ENCODE measurements around the gene LGALS14.

LGALS14 gene

GRCh38 chr19:39696387-39696786 is 7.9 kb upstream of the LGALS14 start:
- Histone ChIP-seq H3K79me1 (ENCODE audit: low read length) (no peaks in the 10 kb centered on the region), H3K36me3 (ENCODE audit: control insufficient read depth, insufficient read depth, low read length) (no peaks in the 10 kb centered on the region), H3K4ac (ENCODE audit: low read depth, low read length) (no peak overlapping the region), H3K23ac (ENCODE audit: low read length) (no peak overlapping the region), H3K4me1 (ENCODE audit: control insufficient read depth, low read depth, low read length) (no peaks in the 10 kb centered on the region), H3K27me3 (ENCODE audit: insufficient read depth, low read length, poor library complexity) (no peaks in the 10 kb centered on the region), H3K27ac (ENCODE audit: low read depth, low read length) (no peak overlapping the region), H3K4me2 (ENCODE audit: low read length) (no peak overlapping the region), H2BK5ac (ENCODE audit: low read length) (no peak overlapping the region), H3K9ac (ENCODE audit: low read length) (no peak overlapping the region), H4K5ac (ENCODE audit: low read length) (no peak overlapping the region), H3K56ac (ENCODE audit: low read length) (no peak overlapping the region), H3K4me3 (ENCODE audit: low read length) (no peak overlapping the region), H2BK15ac (replicated peaks; ENCODE audit: low read depth) (no peak overlapping the region), H4K8ac (ENCODE audit: low read depth, low read length) (no peak overlapping the region), H2AK5ac (ENCODE audit: low read length) (no peak overlapping the region), H3K18ac (ENCODE audit: low read length) (no peak overlapping the region), H2BK120ac (ENCODE audit: low read depth, low read length) (no peak overlapping the region), H3K79me2 (ENCODE audit: control insufficient read depth, insufficient read depth, low read length) (no peaks in the 10 kb centered on the region)
- WGBS (ENCODE audit: extremely low coverage, insufficient coverage, low lambda C conversion rate): no CpG with 5 or more reads among the region's 2 CpGs
- peak; percentile 64 for DNase-seq

GRCh38 chr19:39698535-39698934 is 5.7 kb upstream of the LGALS14 start:
- Histone ChIP-seq H3K27me3 (ENCODE audit: insufficient read depth, low read length, poor library complexity) (no peaks in the 10 kb centered on the region), H2BK15ac (replicated peaks; ENCODE audit: low read depth) (no peak overlapping the region), H2AK5ac (ENCODE audit: low read length) (no peak overlapping the region), H3K4ac (ENCODE audit: low read depth, low read length) (no peak overlapping the region), H3K79me1 (ENCODE audit: low read length) (no peaks in the 10 kb centered on the region), H3K79me2 (ENCODE audit: control insufficient read depth, insufficient read depth, low read length) (no peaks in the 10 kb centered on the region), H3K4me3 (ENCODE audit: low read length) (no peak overlapping the region), H3K4me2 (ENCODE audit: low read length) (no peak overlapping the region), H4K5ac (ENCODE audit: low read length) (no peak overlapping the region), H3K23ac (ENCODE audit: low read length) (no peak overlapping the region), H4K8ac (ENCODE audit: low read depth, low read length) (no peak overlapping the region), H3K56ac (ENCODE audit: low read length) (no peak overlapping the region), H3K18ac (ENCODE audit: low read length) (no peak overlapping the region), H2BK5ac (ENCODE audit: low read length) (no peak overlapping the region), H3K36me3 (ENCODE audit: control insufficient read depth, insufficient read depth, low read length) (no peaks in the 10 kb centered on the region), H3K27ac (ENCODE audit: low read depth, low read length) (no peak overlapping the region), H3K9ac (ENCODE audit: low read length) (no peak overlapping the region), H3K4me1 (ENCODE audit: control insufficient read depth, low read depth, low read length) (no peaks in the 10 kb centered on the region), H2BK120ac (ENCODE audit: low read depth, low read length) (no peak overlapping the region)
- no peak for DNase-seq

GRCh38 chr19:39701291-39701690 is 3.0 kb upstream of the LGALS14 start:
- no peak overlapping the region for H3K27ac ChIP-seq (ENCODE audit: low read depth, low read length)
- WGBS (ENCODE audit: extremely low coverage, insufficient coverage, low lambda C conversion rate): no CpG with 5 or more reads among the region's 5 CpGs
- H2AK5ac ChIP-seq (ENCODE audit: low read length): no peak overlapping the region
- H2BK5ac ChIP-seq (ENCODE audit: low read length): no peak overlapping the region
- H3K9ac ChIP-seq (ENCODE audit: low read length): no peak overlapping the region
- DNase-seq: no peak
- no peak overlapping the region for H3K4me3 ChIP-seq (ENCODE audit: low read length)
- H4K5ac ChIP-seq (ENCODE audit: low read length): no peak overlapping the region
- H3K56ac ChIP-seq (ENCODE audit: low read length): no peak overlapping the region
- H3K27me3 ChIP-seq (ENCODE audit: insufficient read depth, low read length, poor library complexity): no peaks in the 10 kb centered on the region
- H4K8ac ChIP-seq (ENCODE audit: low read depth, low read length): no peak overlapping the region
- H3K36me3 ChIP-seq (ENCODE audit: control insufficient read depth, insufficient read depth, low read length): no peaks in the 10 kb centered on the region
- no peaks in the 10 kb centered on the region for H3K79me2 ChIP-seq (ENCODE audit: control insufficient read depth, insufficient read depth, low read length)
- no peaks in the 10 kb centered on the region for H3K4me1 ChIP-seq (ENCODE audit: control insufficient read depth, low read depth, low read length)
- no peaks in the 10 kb centered on the region for H3K79me1 ChIP-seq (ENCODE audit: low read length)
- no peak overlapping the region for H3K4me2 ChIP-seq (ENCODE audit: low read length)
- no peak overlapping the region for H3K23ac ChIP-seq (ENCODE audit: low read length)
- H3K4ac ChIP-seq (ENCODE audit: low read depth, low read length): no peak overlapping the region
- no peak overlapping the region for H3K18ac ChIP-seq (ENCODE audit: low read length)
- no peak overlapping the region for H2BK15ac ChIP-seq (replicated peaks; ENCODE audit: low read depth)
- H2BK120ac ChIP-seq (ENCODE audit: low read depth, low read length): no peak overlapping the region

- Histone ChIP-seq H3K23ac (ENCODE audit: low read length) (no peak overlapping the region), H3K36me3 (ENCODE audit: control insufficient read depth, insufficient read depth, low read length) (no peaks in the 10 kb centered on the region), H4K8ac (ENCODE audit: low read depth, low read length) (no peak overlapping the region), H2BK120ac (ENCODE audit: low read depth, low read length) (no peak overlapping the region), H4K5ac (ENCODE audit: low read length) (no peak overlapping the region), H3K79me2 (ENCODE audit: control insufficient read depth, insufficient read depth, low read length) (no peaks in the 10 kb centered on the region), H3K56ac (ENCODE audit: low read length) (no peak overlapping the region), H3K4me2 (ENCODE audit: low read length) (no peak overlapping the region), H2AK5ac (ENCODE audit: low read length) (no peak overlapping the region), H3K4ac (ENCODE audit: low read depth, low read length) (no peak overlapping the region), H3K4me1 (ENCODE audit: control insufficient read depth, low read depth, low read length) (no peaks in the 10 kb centered on the region), H3K79me1 (ENCODE audit: low read length) (no peaks in the 10 kb centered on the region), H3K27ac (ENCODE audit: low read depth, low read length) (no peak overlapping the region), H2BK5ac (ENCODE audit: low read length) (no peak overlapping the region), H2BK15ac (replicated peaks; ENCODE audit: low read depth) (no peak overlapping the region), H3K18ac (ENCODE audit: low read length) (no peak overlapping the region), H3K4me3 (ENCODE audit: low read length) (no peak overlapping the region), H3K27me3 (ENCODE audit: insufficient read depth, low read length, poor library complexity) (no peaks in the 10 kb centered on the region), H3K9ac (ENCODE audit: low read length) (no peak overlapping the region)
- no CpG with 5 or more reads among the region's 8 CpGs for WGBS (ENCODE audit: extremely low coverage, insufficient coverage, low lambda C conversion rate)
- no peak for DNase-seq
These were observed 1.4 kb downstream of the LGALS14 start for GRCh38 chr19:39705578-39706188.

GRCh38 chr19:39708594-39708993 is 4.3 kb downstream of the LGALS14 start:
- no peak overlapping the region for H3K4ac ChIP-seq (ENCODE audit: low read depth, low read length)
- H4K5ac ChIP-seq (ENCODE audit: low read length): no peak overlapping the region
- no peaks in the 10 kb centered on the region for H3K4me1 ChIP-seq (ENCODE audit: control insufficient read depth, low read depth, low read length)
- H2BK120ac ChIP-seq (ENCODE audit: low read depth, low read length): no peak overlapping the region
- H3K27ac ChIP-seq (ENCODE audit: low read depth, low read length): no peak overlapping the region
- no peaks in the 10 kb centered on the region for H3K79me1 ChIP-seq (ENCODE audit: low read length)
- H3K18ac ChIP-seq (ENCODE audit: low read length): no peak overlapping the region
- no peak overlapping the region for H3K23ac ChIP-seq (ENCODE audit: low read length)
- no CpG with 5 or more reads among the region's 6 CpGs for WGBS (ENCODE audit: extremely low coverage, insufficient coverage, low lambda C conversion rate)
- H3K79me2 ChIP-seq (ENCODE audit: control insufficient read depth, insufficient read depth, low read length): no peaks in the 10 kb centered on the region
- H3K4me3 ChIP-seq (ENCODE audit: low read length): no peak overlapping the region
- H2BK5ac ChIP-seq (ENCODE audit: low read length): no peak overlapping the region
- H3K56ac ChIP-seq (ENCODE audit: low read length): no peak overlapping the region
- no peaks in the 10 kb centered on the region for H3K27me3 ChIP-seq (ENCODE audit: insufficient read depth, low read length, poor library complexity)
- no peak overlapping the region for H2AK5ac ChIP-seq (ENCODE audit: low read length)
- H3K9ac ChIP-seq (ENCODE audit: low read length): no peak overlapping the region
- H3K4me2 ChIP-seq (ENCODE audit: low read length): no peak overlapping the region
- no peaks in the 10 kb centered on the region for H3K36me3 ChIP-seq (ENCODE audit: control insufficient read depth, insufficient read depth, low read length)
- DNase-seq: no peak
- no peak overlapping the region for H2BK15ac ChIP-seq (replicated peaks; ENCODE audit: low read depth)
- H4K8ac ChIP-seq (ENCODE audit: low read depth, low read length): no peak overlapping the region
